IMR-90 (cell line): Measurements from ENCODE around the gene NFATC3. TPM values are rescaled to one million over a fixed set of nuclear protein-coding genes. Genes with fewer than 3 reads are reported as not detected.

ENCODE experiments used
- ATAC-seq: fragments of 200-7000 bp; cut with Tn5 transposase; 2 replicates; pipeline ENCODE4 v1.9.1; 2020; ENCODE audit warnings: low read depth, mild to moderate bottlenecking, moderate library complexity
- BruUV-seq: library from RNA; stranded (reverse); fragments of 400-500 nt; replicated peaks from 2 replicates; lab custom pipeline; 2021; lab: Mats Ljungman, UMichigan
- CTCF ChIA-PET: fragments of 300-600 bp; formaldehyde crosslinking; extraction: SDS; loops from one replicate; lab custom pipeline; 2021; ENCODE audit warnings: antibody characterized with exemption; lab: Yijun Ruan, JAX
- POLR2A ChIA-PET: fragments of 300-600 bp; sonication (Branson Sonifier 250); formaldehyde crosslinking; loops from one replicate; lab custom pipeline; 2022; ENCODE audit warnings: antibody characterized with exemption; ENCODE audit not compliant: unreplicated experiment; lab: Charles Lee
- DNase-seq: peaks from one replicate; pipeline ENCODE4 v3.0.0; 2013
- H2AFZ ChIP-seq: replicated peaks from 2 replicates; pipeline ENCODE3; 2013; ENCODE audit warnings: low read length, mild to moderate bottlenecking; ENCODE audit not compliant: poor library complexity
- H2AK5ac ChIP-seq: 2 replicates; pipeline ENCODE4 v1.6.1; 2013; ENCODE audit warnings: low read depth, low read length, inconsistent platforms
- H2AK9ac ChIP-seq: replicated peaks from 2 replicates; pipeline ENCODE3; 2013; ENCODE audit warnings: mild to moderate bottlenecking, low read depth, low read length, moderate library complexity; ENCODE audit not compliant: poor library complexity
- H2BK120ac ChIP-seq: 2 replicates; pipeline ENCODE4 v1.6.1; 2013; ENCODE audit warnings: low read depth, low read length, inconsistent platforms
- H2BK15ac ChIP-seq: 3 replicates; pipeline ENCODE4 v1.6.1; 2013; ENCODE audit warnings: low read depth, low read length, inconsistent platforms
- H2BK20ac ChIP-seq: 2 replicates; pipeline ENCODE4 v1.6.1; 2013; ENCODE audit warnings: low read depth, mild to moderate bottlenecking, inconsistent platforms, low read length, moderate library complexity
- H2BK5ac ChIP-seq: 2 replicates; pipeline ENCODE4 v1.6.1; 2013; ENCODE audit warnings: mild to moderate bottlenecking, low read depth, low read length, inconsistent platforms; ENCODE audit not compliant: poor library complexity, severe bottlenecking
- H3K14ac ChIP-seq: replicated peaks from 2 replicates; pipeline ENCODE4 v1.6.1; 2013; ENCODE audit warnings: low read depth, low read length, inconsistent platforms
- H3K18ac ChIP-seq: 2 replicates; pipeline ENCODE4 v1.6.1; 2013; ENCODE audit warnings: low read depth, low read length, control low read depth
- H3K23ac ChIP-seq: 2 replicates; pipeline ENCODE4 v1.6.1; 2013; ENCODE audit warnings: low read depth, low read length, inconsistent platforms
- H3K27ac ChIP-seq: 2 replicates; pipeline ENCODE4 v1.5.1; 2013; ENCODE audit warnings: mild to moderate bottlenecking, control low read depth, low read length; ENCODE audit not compliant: insufficient read depth
- H3K27me3 ChIP-seq: 2 replicates; pipeline ENCODE4 v1.6.1; 2013; ENCODE audit warnings: low read length; ENCODE audit not compliant: control insufficient read depth, insufficient read depth
- H3K36me3 ChIP-seq: 2 replicates; pipeline ENCODE4 v1.6.1; 2013; ENCODE audit warnings: low read length, mixed read lengths; ENCODE audit not compliant: control insufficient read depth, insufficient read depth
- H3K4ac ChIP-seq: 2 replicates; pipeline ENCODE4 v1.6.1; 2013; ENCODE audit warnings: low read depth, low read length, inconsistent platforms
- H3K4me1 ChIP-seq: 2 replicates; pipeline ENCODE4 v1.6.1; 2013; ENCODE audit warnings: low read length, mixed read lengths; ENCODE audit not compliant: control insufficient read depth, insufficient read depth
- H3K4me2 ChIP-seq: 2 replicates; pipeline ENCODE4 v1.6.1; 2013; ENCODE audit warnings: low read depth, mild to moderate bottlenecking, control low read depth, low read length, moderate library complexity
- H3K4me3 ChIP-seq: 2 replicates; pipeline ENCODE4 v1.5.1; 2013; ENCODE audit warnings: low read depth, mild to moderate bottlenecking, control low read depth, low read length, moderate library complexity; ENCODE audit not compliant: insufficient read depth
- H3K56ac ChIP-seq: 2 replicates; pipeline ENCODE4 v1.6.1; 2013; ENCODE audit warnings: low read length, inconsistent platforms; ENCODE audit not compliant: insufficient read depth; ENCODE audit errors: extremely low read depth
- H3K79me1 ChIP-seq, 2 experiments: 2 replicates each; pipeline ENCODE4 v1.6.1; 2013; ENCODE audit warnings: low read length in 2 of 2, inconsistent platforms in 1 of 2, low read depth in 1 of 2
- H3K9ac ChIP-seq: 2 replicates; pipeline ENCODE4 v1.6.1; 2013; ENCODE audit warnings: low read depth, low read length, control low read depth
- H3K9me1 ChIP-seq: 2 replicates; pipeline ENCODE4 v1.6.1; 2013; ENCODE audit warnings: low read length, inconsistent platforms; ENCODE audit not compliant: insufficient read depth
- H3K9me3 ChIP-seq: 2 replicates; pipeline ENCODE4 v1.6.1; 2013; ENCODE audit warnings: low read length; ENCODE audit not compliant: control insufficient read depth, insufficient read depth
- H4K20me1 ChIP-seq: 2 replicates; pipeline ENCODE4 v1.6.1; 2013; ENCODE audit warnings: low read length, inconsistent platforms; ENCODE audit not compliant: insufficient read depth
- H4K5ac ChIP-seq: 2 replicates; pipeline ENCODE4 v1.6.1; 2013; ENCODE audit warnings: mild to moderate bottlenecking, low read depth, low read length, control low read depth
- H4K8ac ChIP-seq, 2 experiments: 2 replicates each; pipeline ENCODE4 v1.6.1; 2013; ENCODE audit warnings: low read depth in 2 of 2, low read length in 2 of 2, control low read depth in 1 of 2, inconsistent platforms in 1 of 2
- H4K91ac ChIP-seq: 2 replicates; pipeline ENCODE4 v1.6.1; 2013; ENCODE audit warnings: low read depth, low read length, inconsistent platforms; ENCODE audit not compliant: insufficient read depth
- BHLHE40 ChIP-seq: fragments of 150-350 bp; IDR thresholded peaks from 2 replicates; pipeline ENCODE4 v1.6.1; 2016; ENCODE audit warnings: mild to moderate bottlenecking, low read depth, low read length
- CEBPB ChIP-seq: IDR thresholded peaks from 2 replicates; pipeline ENCODE4 v1.6.1; 2012; ENCODE audit warnings: low read depth, low read length, improper control_type of control experiment
- CHD1 ChIP-seq: IDR thresholded peaks from 2 replicates; pipeline ENCODE4 v1.6.1; 2012; ENCODE audit warnings: low read depth, low read length, improper control_type of control experiment
- FOS ChIP-seq: fragments of 150-350 bp; IDR thresholded peaks from 2 replicates; pipeline ENCODE4 v1.6.1; 2016; ENCODE audit warnings: low read depth, low read length
- MAFK ChIP-seq: IDR thresholded peaks from 2 replicates; pipeline ENCODE4 v1.6.1; 2012; ENCODE audit warnings: low read depth, low read length, improper control_type of control experiment
- MAZ ChIP-seq: IDR thresholded peaks from 2 replicates; pipeline ENCODE4 v1.6.1; 2012; ENCODE audit warnings: low read depth, mild to moderate bottlenecking, low read length, improper control_type of control experiment, moderate library complexity, borderline replicate concordance
- MXI1 ChIP-seq: IDR thresholded peaks from 2 replicates; pipeline ENCODE4 v1.6.1; 2012; ENCODE audit warnings: low read depth, mild to moderate bottlenecking, low read length, moderate library complexity, borderline replicate concordance
- NFE2L2 ChIP-seq: fragments of 150-350 bp; IDR thresholded peaks from 2 replicates; pipeline ENCODE4 v1.6.1; 2016; ENCODE audit warnings: low read depth, mild to moderate bottlenecking, low read length
- POLR2A ChIP-seq: IDR thresholded peaks from 2 replicates; pipeline ENCODE4 v1.6.1; 2012; ENCODE audit warnings: mild to moderate bottlenecking, low read depth, low read length
- RAD21 ChIP-seq: IDR thresholded peaks from 2 replicates; pipeline ENCODE4 v1.6.1; 2012; ENCODE audit warnings: low read length, improper control_type of control experiment
- RCOR1 ChIP-seq: IDR thresholded peaks from 2 replicates; pipeline ENCODE4 v1.6.1; 2012; ENCODE audit warnings: mild to moderate bottlenecking, low read length, improper control_type of control experiment; ENCODE audit not compliant: insufficient replicate concordance
- RFX5 ChIP-seq: IDR thresholded peaks from 2 replicates; pipeline ENCODE4 v1.8.0; 2012; ENCODE audit warnings: low read depth, mild to moderate bottlenecking, low read length, moderate library complexity
- WGBS, 2 experiments: methylation state at CpG; one replicate each; pipeline versions ENCODE4 v1.1.5 to v1.1.7; 2013; ENCODE audit warnings: missing lambda C conversion rate in 2 of 2; ENCODE audit not compliant: insufficient read length in 1 of 2; ENCODE audit errors: extremely low coverage in 2 of 2; 5-methylcytosine and 5-hydroxymethylcytosine counted together
- dilution Hi-C: fragments of 300-500 bp; cut with HindIII; formaldehyde crosslinking; loops from one replicate; pipeline ENCODE4 v1.14.3; 2018; ENCODE audit warnings: low sequenced_read_pairs; ENCODE audit not compliant: unreplicated experiment
- in situ Hi-C: fragments of 300-500 bp; cut with MboI; formaldehyde crosslinking; loops from 3 replicates; pipeline ENCODE4 v1.14.3; 2019; ENCODE audit warnings: low sequenced_read_pairs, inconsistent platforms, mixed read lengths
- intact Hi-C: fragments of 100-400 bp; cut with micrococcal nuclease; formaldehyde crosslinking; loops from 2 replicates; pipeline ENCODE4 v1.10.0; 2022
- polyA plus RNA-seq, 3 experiments: library from polyadenylated mRNA; depleted of rRNA; stranded (reverse); fragments of >200 nt; gene quantifications; 2 replicates each; pipeline ENCODE4 v1.2.3, GENCODE V29; 2012; ENCODE audit warnings: low replicate concordance in 1 of 3
- total RNA-seq: library from RNA; depleted of rRNA; stranded (reverse); fragments of >200 nt; gene quantifications from 2 replicates; pipeline ENCODE4 v1.2.3, GENCODE V29; 2012
- TF ChIP-seq, protein P1 (sequence below): conservative IDR thresholded peaks from 2 replicates; pipeline ENCODE4 v1.5.1; 2012; ENCODE audit warnings: mild to moderate bottlenecking, low read depth, low read length, improper control_type of control experiment

Gene NFATC3
- total and polyA plus RNA-seq, 2 of the 4 experiments (the other 2 are of a cell fraction) = 6.3 to 21.5 TPM

DNA sequence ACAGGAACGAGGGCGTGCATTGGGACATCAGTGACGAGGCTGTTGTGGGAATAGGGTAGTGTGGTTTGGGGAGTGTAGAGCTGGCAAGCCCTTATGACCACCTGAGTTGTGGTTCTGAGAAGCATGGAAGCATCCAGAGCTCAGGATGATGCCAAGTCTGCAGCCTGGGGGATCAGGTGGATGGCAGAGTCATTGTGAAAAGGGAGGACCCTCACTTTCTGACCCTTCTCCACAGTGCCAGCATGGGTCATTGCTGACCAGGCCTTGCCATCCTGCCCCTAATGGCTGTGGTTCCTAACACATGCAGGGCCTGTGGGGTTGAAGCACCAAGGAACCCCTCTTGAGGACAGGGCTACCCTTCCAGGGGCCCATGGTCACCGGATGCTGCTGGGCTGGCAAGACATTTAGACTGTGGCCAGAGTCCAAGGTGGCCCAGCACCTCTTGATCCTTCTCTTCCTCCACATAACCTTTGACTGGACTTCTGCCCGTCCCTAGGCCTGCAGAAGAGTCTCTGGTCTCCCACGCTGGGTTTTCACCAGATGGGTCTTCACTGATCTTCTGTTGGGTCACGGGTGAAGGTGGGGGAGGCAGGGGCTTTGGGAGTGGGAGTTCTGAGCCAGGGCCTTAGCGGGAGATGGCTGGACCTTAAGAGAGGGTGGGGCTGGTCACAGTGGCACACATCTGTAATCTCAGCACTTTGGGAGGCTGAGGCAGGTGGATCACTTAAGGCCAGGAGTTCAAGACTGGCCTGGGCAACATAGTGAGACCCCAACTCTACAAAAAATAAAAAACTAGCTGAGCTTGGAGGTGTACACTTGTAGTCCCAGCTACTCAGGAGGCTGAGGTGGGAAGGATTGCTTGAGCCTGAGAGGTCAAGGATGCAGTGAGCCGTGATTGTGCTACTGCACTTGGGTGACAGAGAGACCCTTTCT is 158.0 kb downstream of the NFATC3 start:
- Histone ChIP-seq H2AK5ac (no peak overlapping the region), H2BK120ac (no peak overlapping the region), H4K8ac (no peak overlapping the region), H3K27ac (no peak overlapping the region), H3K14ac (no peak overlapping the region), H3K9me3 (no peaks in the 10 kb centered on the region), H3K4ac (no peak overlapping the region), H3K4me2 (no peak overlapping the region), H2BK15ac (no peak overlapping the region), H4K91ac (no peak overlapping the region), H3K79me1 (peaks cover 33 to 44% of the 10 kb centered on the region in 2 experiments), H4K20me1 (no peaks in the 10 kb centered on the region), H3K27me3 (no peaks in the 10 kb centered on the region), H2BK5ac (no peak overlapping the region), H3K56ac (no peak overlapping the region), H2AK9ac (no peak overlapping the region), H3K36me3 (no peaks in the 10 kb centered on the region), H3K4me1 (peaks cover 14% of the 10 kb centered on the region), H3K18ac (no peak overlapping the region), H2AFZ (no peak overlapping the region), H3K23ac (no peak overlapping the region), H3K4me3 (no peak overlapping the region), H3K9me1 (peaks cover 27% of the 10 kb centered on the region), H3K9ac (no peak overlapping the region), H2BK20ac (no peak overlapping the region), H4K5ac (no peak overlapping the region)
- no CpG with 5 or more reads among the region's 9 CpGs for WGBS, 2 experiments
- TF ChIP-seq FOS (no peak), POLR2A (no peak), CEBPB (no peak), MXI1 (no peak), MAZ (no peak), BHLHE40 (no peak), RCOR1 (no peak), CHD1 (no peak), NFE2L2 (no peak), RFX5 (no peak), RAD21 (no peak), MAFK (no peak)
- TF ChIP-seq, protein P1, sequence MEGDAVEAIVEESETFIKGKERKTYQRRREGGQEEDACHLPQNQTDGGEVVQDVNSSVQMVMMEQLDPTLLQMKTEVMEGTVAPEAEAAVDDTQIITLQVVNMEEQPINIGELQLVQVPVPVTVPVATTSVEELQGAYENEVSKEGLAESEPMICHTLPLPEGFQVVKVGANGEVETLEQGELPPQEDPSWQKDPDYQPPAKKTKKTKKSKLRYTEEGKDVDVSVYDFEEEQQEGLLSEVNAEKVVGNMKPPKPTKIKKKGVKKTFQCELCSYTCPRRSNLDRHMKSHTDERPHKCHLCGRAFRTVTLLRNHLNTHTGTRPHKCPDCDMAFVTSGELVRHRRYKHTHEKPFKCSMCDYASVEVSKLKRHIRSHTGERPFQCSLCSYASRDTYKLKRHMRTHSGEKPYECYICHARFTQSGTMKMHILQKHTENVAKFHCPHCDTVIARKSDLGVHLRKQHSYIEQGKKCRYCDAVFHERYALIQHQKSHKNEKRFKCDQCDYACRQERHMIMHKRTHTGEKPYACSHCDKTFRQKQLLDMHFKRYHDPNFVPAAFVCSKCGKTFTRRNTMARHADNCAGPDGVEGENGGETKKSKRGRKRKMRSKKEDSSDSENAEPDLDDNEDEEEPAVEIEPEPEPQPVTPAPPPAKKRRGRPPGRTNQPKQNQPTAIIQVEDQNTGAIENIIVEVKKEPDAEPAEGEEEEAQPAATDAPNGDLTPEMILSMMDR = no peak
- dilution Hi-C loops = no loop called here
- DNase-seq (no peak), ATAC-seq (no peak)
- BruUV-seq = no TSS peak
- CTCF ChIA-PET = interaction anchor here (0.6 kb wide), 1 partner anchor 1334 kb away, joined by 3 read pairs; no protein-coding TSS in a partner anchor
- POLR2A ChIA-PET = interaction anchor here (0.7 kb wide), 1 partner anchor 249 kb away, joined by 6 read pairs; no protein-coding TSS in a partner anchor
- in situ Hi-C loops = no loop called here
- intact Hi-C loops = no loop called here
